CD4-positive, alpha-beta T cell treated with Interleukin-1 beta for 1 hour (primary cell): ENCODE results near the gene HCN1.
"Not testable (repeated sequence)": the region's sequence is repeated elsewhere in the genome, so short reads cannot be mapped to it uniquely, and the experiment has no call there.

Experiments used
- DNase-seq, 2 donors: peaks; one replicate each; pipeline ENCODE4 v3.0.0-alpha.2; 2020 to 2022

The HCN1 gene

DNA sequence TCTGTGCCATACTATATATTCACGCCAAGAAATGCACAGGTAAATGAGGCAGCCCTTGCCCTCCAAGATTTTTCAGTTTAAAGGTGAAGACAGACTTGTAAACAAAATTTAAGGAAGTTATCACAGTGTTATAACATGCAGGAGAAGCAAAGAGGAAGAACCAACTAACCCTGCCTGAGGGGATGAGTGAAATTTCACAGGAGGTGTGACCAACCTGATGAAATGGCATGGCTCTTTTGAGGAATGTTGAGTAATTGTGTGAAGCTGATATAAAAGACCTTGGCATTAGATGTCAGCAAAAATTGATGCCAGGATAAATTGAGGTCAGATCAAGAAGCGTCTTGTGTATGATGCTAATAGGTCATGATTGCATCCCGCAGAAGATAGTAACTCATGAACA, 86.5 kb downstream of the HCN1 start:
- DNase-seq, result no peak

DNA sequence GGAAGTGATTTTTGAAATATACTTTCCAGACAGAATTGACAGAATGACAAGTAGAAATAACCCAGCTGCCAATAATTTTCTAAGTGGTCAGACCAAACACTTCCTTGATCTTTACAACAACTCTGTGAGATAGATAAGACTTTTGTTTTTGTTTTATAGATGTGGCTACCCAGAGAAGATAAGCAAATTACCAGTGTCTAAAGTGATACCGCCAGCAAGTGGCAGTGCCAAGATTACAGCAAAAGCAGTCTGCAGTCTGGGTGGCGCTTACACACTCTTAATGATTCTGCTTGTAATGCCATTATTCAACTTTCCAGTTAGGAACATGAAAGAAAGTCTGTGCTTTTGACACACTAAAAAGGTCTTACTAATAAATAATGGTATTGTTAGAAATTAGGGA, 92.1 kb downstream of the HCN1 start:
- DNase-seq, result no peak

DNA sequence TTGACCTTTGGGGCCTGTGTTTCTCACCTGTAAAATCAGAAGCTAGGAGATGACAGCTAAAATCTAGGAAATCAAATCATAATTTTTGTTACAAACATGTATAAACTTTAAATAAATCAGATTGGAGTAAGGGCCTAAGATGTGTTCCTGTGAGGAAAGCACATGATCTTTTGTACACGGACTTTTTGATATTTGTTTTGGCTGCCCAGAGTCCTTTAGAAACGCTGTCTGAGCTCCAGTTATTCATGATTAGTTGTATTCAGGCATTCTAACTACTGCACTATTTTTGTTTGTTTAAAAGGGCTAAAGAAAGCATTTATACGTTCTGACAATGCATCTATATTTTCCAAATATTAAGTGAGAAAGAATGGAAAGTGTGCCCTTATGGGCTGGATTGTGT, 94.8 kb downstream of the HCN1 start:
- no peak for DNase-seq

DNA sequence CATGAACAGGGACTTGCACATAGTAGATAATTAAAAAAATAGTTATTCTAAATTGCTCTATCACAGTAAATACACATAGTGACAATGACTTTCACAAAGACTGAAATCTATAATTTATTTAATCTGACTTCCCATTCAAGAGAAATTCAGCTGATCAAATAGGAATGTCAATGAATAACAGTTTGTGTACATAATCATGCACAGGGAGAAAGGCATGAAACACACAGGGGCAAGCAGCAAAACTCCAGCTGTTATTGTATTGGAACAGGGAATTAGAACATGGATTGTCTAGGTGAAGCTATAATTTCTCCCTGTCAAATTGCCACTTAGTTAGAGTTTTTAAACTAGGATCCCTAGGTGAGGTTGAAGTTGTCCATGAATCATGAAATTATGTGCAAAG, 99.9 kb downstream of the HCN1 start:
- no peak for DNase-seq

DNA sequence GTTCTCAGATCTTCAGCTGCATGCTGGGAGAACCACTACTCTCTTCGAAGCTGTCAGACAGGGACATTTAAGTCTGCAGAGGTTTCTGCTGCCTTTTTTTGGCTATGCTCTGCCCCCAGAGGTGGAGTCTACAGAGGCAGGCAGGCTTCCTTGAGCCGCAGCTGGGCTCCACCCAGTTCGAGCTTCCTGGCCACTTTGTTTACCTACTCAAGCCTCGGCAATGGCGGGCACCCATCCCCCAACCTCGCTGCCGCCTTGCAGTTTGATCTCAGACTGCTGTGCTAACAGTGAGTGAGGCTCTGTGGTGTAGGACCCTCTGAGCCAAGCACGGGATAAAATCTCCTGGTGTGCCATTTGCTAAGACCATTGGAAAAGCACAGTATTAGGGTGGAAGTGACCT, 110.2 kb downstream of the HCN1 start:
- DNase-seq, result not testable (repeated sequence)

DNA sequence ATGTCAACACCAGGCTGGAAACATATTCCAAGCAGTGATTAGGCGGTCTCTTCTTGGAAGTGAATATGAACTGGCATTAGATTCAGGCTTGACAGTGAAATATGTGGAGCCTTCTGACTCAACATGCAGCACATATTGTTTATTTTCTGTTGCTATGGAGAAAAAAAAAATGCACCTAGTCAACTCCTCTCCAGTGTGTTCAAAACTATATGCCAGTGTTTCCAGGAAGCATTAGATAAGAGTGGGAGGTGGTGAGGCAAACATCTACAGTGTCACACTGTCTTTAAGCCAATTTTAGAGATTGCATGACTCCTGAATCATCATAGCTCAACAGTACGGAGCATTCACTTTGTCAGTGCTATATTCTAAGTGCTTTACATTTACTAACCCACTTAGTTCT, 117.9 kb downstream of the HCN1 start:
- no peak for DNase-seq

DNA sequence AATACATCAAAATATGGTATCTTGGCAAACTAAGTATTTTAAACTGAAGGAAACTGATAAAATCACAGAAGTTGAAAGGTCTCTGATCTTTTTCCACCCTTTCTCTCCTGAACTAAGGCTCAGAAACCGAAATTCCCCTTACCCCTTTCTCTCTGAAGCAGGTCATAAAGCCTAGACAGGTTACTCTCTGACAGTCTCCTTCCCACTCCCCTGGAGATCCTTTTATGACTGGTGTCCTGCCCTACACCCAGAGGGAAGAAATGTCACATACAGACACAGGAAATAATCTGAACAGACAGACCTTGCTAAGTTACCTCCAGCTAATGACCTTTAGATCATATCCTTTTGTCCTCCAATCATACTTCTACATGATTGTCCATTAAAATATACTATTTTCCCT, 127.4 kb downstream of the HCN1 start:
- DNase-seq, result no peak

DNA sequence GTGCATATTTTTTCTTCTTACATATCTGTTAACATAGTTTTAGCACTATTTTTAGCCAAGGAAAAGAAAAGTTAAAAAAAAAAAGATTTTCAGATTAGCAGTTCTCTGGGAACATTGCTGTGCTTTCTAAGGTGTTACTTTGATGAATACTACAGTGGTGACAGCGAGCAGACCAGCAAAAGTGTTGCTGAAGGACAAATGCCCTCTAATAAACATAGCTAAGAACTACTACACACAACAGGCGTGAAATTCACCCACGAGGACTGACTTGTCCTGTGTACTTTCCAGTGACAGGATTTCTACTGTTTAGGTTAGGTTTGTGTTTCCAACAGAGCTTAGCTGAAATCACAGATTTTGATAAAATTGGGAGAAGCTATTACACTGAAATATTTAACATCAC, 153.8 kb downstream of the HCN1 start:
- DNase-seq, result no peak

DNA sequence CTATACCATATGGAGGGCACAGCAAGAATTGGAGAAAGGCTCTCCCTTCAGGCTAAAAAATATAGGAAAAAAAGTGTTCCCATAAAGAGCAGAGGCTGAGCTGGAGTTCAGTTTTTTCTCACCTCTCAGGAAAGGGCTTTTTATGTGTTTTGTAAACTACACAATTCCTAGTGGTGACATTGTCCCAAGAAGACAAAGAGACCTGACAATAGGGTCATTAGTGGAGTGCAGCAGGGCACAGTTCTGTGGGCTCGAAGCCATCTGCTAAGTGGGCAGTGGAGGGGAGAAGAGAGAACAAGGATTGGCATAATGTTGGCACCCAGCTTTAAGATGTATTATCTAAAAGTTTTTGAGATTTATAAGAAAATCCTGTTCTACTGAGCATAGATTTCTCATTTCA, 162.5 kb downstream of the HCN1 start:
- DNase-seq, result no peak

DNA sequence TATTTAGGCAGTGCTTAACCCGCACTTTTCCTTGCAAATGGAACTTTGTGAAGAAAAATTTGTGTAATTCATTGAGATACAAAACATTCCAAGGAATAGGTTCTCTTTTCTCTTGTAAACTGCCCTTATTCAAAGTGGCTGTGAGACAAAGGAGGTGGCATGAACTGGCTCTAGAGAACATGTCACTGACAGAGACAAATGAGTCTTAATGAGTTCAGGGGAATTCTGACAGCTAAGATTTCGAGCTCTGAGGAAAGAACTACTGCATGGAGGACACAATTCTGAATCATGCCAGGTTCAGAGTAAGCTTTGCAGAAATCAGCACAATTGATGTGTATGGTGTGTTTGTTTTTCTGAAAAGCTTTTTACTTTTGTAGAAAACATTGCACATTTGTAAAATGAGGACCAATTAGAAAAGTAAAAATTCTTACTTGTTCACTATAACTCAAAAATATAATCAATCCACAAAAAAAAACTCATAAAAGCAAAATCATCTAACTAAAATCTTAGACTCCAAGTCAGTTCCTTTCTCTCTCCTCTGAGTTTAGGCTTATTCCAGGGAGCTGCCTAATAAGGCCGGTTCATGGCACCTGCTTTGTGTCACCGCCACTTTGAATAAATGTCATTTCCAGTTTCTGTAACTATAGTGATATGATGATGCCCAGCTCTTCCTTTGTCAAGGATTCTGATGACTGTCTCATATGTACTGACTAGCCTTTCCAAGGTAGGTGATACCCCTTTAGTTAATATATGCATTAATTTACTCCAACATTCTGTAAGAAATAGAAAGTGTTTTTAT, 163.2 kb downstream of the HCN1 start:
- DNase-seq, result no peak

DNA sequence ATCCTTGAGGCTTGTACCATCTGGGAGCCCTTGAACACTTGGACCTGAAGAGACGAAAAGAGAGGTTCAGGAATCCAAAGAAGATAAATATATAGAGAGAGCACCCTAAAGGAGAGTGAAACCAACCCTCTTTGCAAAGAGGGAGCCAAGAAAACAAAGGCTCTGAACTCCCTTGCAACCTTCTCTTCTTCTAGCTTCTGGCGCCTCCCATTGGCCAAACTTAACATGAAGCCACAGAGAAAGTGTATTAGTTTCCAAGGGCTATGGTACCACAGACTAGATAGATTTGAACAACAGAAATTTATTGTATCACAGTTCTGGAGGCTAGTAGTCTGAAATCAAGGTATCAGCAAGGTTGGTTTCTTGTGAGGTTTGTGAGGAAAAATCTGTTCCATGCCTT, 175.1 kb downstream of the HCN1 start:
- DNase-seq, result no peak

DNA sequence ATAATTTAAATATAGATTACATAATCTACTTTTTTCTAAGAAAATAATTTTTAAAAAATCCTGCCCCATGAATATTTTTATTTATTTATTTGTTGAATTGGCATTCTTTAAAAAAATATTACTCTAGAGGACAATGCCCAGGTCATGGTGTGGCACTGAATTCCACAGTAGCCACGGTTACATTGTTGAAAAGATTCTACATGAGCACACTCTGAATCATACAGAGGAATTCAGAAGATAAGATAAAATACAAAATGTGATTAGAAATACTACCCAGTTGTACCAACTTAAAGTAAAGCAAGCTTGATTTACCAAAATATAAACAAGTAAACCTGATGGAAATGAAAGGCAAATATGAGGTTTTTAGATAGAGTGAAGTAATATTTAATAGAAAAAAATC, 183.7 kb downstream of the HCN1 start:
- DNase-seq, result no peak

DNA sequence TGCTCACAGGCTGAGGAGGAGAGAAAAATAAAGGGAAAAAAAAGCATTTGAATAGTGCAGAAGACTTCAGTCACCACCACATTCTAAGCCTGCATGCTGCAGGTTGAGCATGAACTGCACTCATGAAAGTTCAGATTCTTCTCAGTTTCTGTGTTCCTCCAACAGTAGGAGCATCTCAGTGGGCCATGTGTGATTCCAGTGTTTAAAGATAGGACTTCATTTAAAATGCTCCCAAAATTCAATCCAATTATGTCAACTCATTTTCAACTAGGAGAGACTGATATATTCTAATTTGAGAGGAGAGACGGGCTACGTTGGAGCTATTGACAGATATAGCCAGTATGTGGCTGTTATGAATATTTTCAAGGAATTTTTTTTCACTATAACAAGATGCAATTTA, 186.8 kb downstream of the HCN1 start:
- no peak for DNase-seq

DNA sequence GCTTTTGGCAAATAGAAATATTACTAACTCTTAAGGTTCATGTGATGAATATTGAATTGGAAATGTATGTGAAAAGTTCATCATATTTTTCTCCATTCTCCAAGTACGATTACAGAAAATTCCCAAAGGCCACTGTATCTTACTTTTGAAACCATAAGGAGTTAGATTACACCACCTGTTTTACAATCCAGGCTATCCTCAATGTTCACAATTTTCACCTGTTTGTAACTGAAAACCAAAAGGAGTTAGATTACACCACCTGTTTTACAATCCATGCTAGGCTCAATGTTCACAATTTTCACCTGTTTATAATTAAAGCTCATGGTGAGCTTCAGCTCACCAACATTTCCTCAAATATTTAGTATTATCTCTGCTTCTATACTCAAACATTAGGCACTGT, 188.0 kb downstream of the HCN1 start:
- DNase-seq, result no peak

DNA sequence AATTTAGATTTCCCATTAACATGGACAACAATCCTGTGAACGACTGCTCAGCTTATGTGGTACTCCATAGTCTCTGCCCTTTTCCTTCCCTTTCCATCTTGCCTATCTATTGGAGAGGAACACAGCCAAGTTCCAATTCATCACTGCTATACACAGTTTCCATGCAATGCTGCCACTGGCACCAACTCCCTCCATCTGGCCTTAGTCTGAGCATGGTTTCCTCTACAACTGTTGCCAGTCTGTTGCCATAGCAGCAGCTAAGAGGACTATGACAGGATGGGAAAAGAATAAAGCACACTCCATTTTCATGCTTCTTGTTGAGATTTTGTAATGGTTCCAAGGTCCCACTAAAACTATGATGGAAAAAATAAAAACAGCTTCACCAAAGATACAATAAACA, 189.0 kb downstream of the HCN1 start:
- no peak for DNase-seq

DNA sequence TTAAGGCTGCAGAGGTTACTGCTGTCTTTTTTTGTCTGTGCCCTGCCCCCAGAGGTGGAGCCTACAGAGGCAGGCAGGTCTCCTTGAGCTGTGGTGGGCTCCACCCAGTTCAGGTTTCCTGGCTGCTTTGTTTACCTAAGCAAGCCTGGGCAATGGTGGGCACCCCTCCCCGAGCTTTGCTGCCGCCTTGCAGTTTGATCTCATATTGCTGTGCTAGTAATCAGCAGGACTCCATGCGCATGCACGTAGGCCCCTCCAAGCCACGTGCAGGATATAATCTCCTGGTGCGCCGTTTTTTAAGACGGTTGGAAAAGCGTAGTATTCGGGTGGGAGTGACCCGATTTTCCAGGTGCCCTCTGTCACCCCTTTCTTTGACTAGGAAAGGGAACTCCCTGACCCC, 197.2 kb downstream of the HCN1 start:
- not testable (repeated sequence) for DNase-seq

DNA sequence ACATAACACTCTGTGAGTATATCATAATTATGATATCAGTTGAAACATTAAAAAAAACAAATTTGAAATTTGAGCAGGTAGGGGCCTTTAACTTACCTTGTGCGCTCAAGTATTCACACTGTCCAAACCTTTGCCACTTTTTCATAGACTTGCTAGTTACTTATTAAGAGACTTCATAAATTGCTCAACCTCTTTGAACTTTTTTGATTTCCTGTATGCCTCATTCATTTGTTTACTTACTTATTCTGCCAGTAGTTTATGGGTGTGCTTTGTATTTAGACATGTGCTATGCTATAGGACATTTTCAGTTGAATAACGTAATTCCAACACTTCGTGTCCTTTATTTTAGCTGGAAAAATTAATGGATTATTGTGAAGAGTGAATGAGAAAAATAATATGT, 204.8 kb downstream of the HCN1 start:
- DNase-seq, result no peak

DNA sequence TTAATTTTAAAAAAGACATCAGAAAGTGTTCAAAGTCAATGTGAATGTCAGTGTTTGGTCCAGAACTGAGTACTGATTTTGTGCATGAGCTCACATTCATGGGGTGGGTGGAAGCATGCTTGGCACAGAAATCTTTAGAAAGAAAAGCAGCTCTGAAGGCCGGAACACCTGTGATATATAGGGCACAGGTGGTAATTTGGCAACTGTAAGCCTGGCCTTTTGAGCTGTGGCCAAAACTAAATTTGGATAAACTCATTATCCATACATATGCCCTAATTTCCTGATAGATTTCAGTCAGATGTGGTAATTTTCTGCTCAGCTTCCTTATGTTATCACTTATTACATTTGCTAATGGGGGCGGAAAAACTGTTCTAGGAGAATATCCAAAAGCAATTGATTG, 211.4 kb downstream of the HCN1 start:
- no peak for DNase-seq

DNA sequence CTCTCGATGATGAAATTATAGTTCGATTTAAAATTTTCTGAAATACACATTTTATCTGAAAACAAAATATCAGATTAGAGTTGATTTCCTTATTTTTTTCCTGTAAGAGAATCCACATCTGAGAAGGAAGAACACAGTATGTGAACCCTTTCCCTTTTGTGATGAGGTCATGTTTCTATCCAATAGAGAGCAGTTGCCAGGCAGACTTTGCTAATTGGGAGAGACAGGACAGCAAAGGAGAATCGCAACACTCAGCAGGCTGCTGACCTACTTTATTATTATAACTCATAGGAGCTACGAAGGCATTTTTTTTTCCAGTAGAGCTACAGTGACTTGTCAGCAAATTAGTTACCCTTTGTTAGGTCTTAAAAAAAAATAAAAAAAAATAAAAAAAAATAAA, 242.1 kb downstream of the HCN1 start:
- DNase-seq, result no peak

DNA sequence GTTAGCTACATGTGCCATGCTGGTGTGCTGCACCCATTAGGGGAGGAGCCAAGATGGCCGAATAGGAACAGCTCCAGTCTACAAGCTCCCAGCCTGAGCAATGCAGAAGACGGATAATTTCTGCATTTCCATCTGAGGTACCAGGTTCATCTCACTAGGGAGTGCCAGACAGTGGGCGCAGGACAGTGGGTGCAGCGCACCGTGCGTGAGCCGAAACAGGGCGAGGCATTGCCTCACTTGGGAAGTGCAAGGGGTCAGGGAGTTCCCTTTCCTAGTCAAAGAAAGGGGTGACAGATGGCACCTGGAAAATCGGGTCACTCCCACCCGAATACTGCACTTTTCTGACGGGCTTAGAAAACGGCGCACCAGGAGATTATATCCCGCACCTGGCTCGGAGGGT, 251.3 kb downstream of the HCN1 start:
- DNase-seq, result not testable (repeated sequence)

DNA sequence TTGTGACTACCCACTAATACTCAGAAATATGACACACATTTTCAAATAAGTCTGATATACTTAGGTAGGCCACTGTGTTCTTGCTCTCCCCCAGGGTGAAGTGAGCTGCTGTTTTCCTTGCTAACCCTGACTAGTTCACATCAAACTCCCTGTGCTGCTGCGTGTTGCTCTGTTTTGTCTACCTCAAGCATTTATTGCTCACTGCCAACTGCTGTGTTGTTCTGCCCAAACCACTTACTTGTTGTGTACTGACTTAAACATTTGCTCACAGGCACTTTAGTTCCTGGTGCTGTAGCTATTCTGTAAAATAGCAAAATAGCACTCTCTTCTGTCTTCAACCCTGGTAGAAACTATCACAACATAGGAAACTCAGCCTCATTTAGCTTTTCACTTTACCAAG, 255.7 kb downstream of the HCN1 start:
- DNase-seq, result no peak

DNA sequence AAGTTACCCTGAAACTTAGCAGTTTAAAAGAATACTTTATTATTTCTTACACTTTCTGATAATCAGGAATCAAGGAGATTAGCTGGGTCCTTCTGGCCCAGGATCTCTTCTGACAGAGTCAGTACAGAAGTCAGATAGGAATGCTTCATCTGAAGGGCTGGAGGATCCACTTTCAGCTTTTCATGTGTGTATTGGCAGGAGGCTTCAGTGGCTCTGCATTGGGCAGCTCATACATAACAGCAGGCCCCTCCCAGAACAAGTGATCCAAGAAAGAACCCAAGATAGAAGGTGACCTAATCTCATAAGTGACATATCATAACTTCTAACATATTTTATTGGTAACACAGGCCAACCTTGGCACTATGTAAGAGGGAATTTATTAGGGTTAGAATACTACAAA, 258.4 kb downstream of the HCN1 start:
- DNase-seq, result no peak

DNA sequence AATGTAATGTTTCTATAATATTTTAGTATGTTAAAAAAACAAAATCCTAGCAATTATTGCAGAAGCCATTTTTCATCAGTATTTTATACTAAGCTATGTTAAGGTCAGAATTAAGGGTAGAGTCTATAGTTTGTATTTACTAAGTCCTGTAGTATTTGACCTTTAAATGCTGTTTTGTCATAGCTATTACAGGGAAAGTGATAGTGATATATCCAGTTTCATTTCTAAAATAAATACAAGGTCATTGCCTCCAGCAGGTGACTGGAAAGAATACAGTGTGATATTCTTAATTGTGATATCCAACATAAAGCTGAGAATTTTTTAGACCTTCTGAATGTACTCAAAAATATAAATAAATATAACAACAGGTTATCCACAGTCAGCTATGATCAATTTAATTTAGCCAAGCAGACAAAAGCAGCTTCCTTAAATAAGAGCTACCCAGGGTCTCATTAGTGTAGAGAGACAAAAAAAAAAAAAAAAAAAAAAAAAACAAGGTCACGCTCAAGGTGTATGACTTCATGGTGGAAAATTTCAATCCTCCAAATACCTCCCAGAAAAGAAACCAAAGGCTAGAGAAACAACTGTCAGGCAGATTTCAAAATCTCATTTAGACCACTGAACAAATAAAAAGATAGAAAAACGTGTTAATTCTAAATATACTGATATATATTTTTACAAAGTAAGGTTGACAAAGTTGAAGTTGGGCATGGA, 278.7 kb downstream of the HCN1 start:
- DNase-seq, result no peak

DNA sequence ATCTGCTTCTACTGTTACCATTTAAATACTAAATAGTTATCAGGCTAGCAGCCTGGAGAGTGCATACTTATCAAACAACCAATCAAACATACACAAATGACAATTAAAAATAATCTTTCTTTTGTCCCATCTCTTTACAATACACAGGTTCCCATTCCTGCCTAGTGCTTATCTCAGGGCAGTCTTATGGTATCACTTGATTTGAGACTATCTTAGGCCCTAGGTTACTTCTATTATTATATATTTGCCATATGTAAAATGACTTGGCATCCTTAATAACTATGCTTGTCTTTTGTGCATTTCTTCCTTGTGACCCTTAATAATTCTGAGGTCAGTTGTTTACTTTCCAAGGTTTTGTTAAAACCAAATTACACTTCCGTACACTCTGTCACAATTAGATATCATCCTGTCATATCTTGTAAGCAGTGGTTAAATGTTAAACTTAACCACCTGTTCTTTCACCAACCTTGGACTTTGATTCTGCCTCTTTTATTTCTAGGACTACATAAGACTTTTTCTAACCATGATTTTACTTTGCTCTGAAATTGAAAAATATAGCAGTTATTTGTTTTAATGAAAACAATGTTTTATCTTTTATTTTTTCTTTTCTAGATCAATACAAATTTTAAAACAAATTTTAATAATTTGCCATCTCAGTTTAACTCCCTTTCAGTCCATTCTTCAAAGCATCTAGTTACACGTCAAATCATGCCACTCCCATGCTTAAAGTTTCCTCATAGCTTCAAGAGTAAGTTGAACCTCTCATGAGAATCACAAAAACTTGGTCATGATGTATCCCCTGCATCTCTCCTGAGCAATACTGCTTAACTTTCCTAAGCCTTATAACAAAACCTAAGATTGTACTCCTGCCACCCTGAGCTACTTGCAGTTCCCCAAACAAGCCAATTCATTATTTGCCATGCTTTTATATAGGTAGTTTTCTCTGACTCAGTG, 281.3 kb downstream of the HCN1 start:
- no peak for DNase-seq
